ENCODE results near the gene CPEB1.

DNA sequence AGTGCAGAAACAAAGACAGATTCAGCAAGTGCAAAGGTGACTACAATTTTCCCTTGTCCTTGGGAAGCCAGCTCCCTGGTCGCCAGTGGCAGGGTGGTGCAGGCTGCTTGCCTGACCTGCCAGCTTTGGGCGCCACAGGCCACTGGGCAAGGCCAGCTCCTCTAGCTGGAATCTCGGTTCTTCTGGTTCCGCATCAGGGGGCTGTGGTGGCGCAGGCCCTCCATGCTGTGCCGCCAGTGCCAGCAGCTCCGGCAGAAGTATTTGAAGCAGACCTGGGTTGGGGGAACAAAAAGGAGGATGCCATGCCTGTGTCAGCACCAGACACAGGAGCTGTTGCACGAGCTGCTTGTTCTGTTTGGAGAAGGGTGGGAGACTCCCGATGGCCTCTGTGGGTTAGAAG lies 102.7 kb downstream of the CPEB1 start:
- TF ChIP-seq EZH2 (IDR thresholded peaks at IDR 0.05; ENCODE audit: low read depth, unreplicated experiment) (no peak), POLR2AphosphoS5 (IDR thresholded peaks at IDR 0.05; ENCODE audit: low read depth) (no peak), CTCF (conservative IDR thresholded peaks at IDR 0.05; ENCODE audit: low read depth in 2 of 2) (no peak), EZH2phosphoT487 (IDR thresholded peaks at IDR 0.05; ENCODE audit: unreplicated experiment) (no peak), JUNB (IDR thresholded peaks at IDR 0.05; ENCODE audit: unreplicated experiment) (no peak), CREB1 (CRISPR knock-in tag; IDR thresholded peaks at IDR 0.05; ENCODE audit: low read depth) (no peak), STAT1 (IDR thresholded peaks at IDR 0.05; ENCODE audit: unreplicated experiment) (no peak), ZNF462 (CRISPR knock-in tag; IDR thresholded peaks at IDR 0.05) (no peak), ZNF331 (CRISPR knock-in tag; IDR thresholded peaks at IDR 0.05; ENCODE audit: low read depth) (no peak)
- TF ChIP-seq, protein P1, sequence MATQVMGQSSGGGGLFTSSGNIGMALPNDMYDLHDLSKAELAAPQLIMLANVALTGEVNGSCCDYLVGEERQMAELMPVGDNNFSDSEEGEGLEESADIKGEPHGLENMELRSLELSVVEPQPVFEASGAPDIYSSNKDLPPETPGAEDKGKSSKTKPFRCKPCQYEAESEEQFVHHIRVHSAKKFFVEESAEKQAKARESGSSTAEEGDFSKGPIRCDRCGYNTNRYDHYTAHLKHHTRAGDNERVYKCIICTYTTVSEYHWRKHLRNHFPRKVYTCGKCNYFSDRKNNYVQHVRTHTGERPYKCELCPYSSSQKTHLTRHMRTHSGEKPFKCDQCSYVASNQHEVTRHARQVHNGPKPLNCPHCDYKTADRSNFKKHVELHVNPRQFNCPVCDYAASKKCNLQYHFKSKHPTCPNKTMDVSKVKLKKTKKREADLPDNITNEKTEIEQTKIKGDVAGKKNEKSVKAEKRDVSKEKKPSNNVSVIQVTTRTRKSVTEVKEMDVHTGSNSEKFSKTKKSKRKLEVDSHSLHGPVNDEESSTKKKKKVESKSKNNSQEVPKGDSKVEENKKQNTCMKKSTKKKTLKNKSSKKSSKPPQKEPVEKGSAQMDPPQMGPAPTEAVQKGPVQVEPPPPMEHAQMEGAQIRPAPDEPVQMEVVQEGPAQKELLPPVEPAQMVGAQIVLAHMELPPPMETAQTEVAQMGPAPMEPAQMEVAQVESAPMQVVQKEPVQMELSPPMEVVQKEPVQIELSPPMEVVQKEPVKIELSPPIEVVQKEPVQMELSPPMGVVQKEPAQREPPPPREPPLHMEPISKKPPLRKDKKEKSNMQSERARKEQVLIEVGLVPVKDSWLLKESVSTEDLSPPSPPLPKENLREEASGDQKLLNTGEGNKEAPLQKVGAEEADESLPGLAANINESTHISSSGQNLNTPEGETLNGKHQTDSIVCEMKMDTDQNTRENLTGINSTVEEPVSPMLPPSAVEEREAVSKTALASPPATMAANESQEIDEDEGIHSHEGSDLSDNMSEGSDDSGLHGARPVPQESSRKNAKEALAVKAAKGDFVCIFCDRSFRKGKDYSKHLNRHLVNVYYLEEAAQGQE (IDR thresholded peaks at IDR 0.05; ENCODE audit: unreplicated experiment): no peak
